Glomerular endothelial cell (primary cell): Measurements from ENCODE around the gene EPAS1. TPM values are rescaled to one million over a fixed set of nuclear protein-coding genes. Genes with fewer than 3 reads are reported as not detected.

Experiments used
- DNase-seq: peaks from one replicate; pipeline ENCODE4 v3.0.0-alpha.2; 2011; ENCODE audit warnings: low read depth, low spot score; ENCODE audit errors: extremely low read depth
- total RNA-seq: library from RNA; depleted of rRNA; stranded (reverse); fragments of >200 nt; gene quantifications from 2 replicates; pipeline ENCODE4 v1.2.3, GENCODE V29; 2015

EPAS1 gene
- total RNA-seq, 1 donor from 2014 or later = 676 TPM

- no peak for DNase-seq
Observed at GRCh38 chr2:46337208-46337994, 40.2 kb downstream of the EPAS1 start.

GRCh38 chr2:46338674-46339073 lies 41.5 kb downstream of the EPAS1 start:
- no peak for DNase-seq

DNA sequence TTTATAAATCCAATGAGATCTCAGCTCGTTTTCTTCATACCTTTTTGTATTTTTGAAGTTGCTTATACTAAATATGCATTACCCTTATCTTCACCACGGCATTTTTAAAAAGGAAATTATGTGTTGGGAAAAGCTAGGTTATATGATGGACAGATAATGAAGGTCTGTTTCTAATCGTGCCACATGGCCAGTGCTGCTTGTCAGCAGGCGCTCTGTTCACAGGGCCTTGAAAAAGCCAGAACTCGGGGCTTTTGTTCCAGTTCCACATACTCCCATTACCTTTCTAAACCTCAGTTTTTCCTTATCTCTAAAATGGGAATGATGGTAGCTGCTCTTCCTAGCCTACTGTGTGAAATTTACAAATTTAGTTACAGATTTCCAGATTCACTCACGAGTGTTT lies 42.0 kb downstream of the EPAS1 start:
- DNase-seq = no peak

DNA sequence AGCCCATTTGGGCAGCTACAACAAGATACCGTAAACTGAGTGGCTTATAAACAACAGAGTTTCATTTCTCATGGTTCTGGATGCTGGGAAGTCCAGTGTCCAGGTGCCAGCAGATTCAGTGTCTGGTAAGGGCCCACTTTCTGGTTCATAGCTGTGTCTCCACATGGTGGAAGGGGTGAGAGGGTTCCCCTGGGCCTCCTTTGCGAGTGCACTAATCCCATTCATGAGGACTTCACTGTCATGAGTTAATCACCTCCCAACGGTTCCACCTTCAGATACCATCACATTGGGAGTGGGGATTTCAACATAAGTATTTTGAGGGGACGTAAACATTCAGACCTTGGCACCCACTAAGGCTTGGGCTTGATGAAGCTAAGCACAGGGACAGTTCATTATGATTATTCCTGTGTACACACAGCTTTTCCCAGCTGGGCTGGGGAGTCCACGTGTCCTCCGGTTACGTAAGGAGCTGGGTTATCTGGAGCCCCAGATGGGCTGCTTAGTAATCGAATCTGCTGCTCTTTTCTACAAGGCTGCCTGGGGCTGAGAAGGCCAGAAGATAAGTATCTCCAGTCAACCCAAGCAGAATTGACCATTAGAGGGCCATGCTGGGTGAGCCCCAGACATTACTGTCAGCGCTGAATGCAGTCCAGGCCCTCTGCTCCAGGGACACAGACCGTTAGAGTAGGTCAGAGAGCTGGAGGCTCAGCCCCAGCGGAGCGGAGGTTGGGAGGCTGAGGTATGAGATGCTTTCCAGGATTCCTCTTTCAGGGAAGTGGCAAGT lies 42.7 kb downstream of the EPAS1 start:
- DNase-seq = no peak

- no peak for DNase-seq
Observed at GRCh38 chr2:46340740-46341420, 43.7 kb downstream of the EPAS1 start.

DNA sequence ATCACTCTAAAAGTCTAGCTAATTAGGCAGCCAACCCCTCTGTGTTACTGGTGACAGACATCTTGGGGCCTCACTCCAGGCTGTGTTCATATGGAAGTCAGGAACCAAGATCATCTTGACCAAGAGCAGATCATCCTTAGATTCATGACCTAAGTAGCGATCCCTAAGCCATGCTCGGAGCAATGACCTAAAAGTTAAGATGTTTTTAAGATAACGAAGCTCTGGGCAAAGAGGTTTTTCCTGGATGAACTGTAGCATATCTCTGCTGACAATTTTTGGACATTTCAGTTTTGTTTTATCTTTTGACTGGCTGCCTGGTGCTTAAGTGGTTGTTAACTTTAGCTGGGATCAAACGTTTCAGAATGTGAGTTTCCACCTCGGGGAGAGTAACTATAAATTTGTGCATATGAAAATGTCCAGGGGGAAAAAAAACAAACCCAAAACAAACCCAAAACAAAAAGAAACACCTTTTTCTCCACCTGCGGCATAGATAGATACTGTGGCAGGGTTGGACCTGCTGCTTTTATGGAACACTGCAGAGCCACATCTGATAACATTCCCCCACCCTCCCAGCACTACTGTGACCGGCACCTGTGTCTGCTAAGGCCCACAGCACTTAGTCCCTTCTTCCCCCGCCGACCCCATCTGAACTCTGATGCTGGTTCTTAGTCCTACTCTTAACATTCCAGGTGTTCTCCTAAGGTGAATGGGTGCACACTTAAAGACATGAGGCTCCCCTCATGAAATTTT lies 45.5 kb downstream of the EPAS1 start:
- no peak for DNase-seq

- DNase-seq = no peak
Observed at GRCh38 chr2:46344706-46345105, 47.5 kb downstream of the EPAS1 start.

GRCh38 chr2:46345775-46346174 lies 48.6 kb downstream of the EPAS1 start:
- no peak for DNase-seq

DNA sequence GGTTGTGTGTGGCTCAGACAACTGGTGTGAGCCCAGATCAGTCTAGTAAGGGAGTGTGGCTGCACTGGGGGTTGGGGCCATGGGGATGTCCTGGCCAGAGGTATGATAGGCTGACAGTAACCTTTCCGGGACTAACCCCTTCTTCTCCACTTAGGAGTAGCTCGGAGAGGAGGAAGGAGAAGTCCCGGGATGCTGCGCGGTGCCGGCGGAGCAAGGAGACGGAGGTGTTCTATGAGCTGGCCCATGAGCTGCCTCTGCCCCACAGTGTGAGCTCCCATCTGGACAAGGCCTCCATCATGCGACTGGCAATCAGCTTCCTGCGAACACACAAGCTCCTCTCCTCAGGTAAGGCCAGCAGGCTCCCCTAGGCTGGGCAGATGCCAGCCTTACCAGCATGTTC lies 49.5 kb downstream of the EPAS1 start:
- DNase-seq = no peak

DNA sequence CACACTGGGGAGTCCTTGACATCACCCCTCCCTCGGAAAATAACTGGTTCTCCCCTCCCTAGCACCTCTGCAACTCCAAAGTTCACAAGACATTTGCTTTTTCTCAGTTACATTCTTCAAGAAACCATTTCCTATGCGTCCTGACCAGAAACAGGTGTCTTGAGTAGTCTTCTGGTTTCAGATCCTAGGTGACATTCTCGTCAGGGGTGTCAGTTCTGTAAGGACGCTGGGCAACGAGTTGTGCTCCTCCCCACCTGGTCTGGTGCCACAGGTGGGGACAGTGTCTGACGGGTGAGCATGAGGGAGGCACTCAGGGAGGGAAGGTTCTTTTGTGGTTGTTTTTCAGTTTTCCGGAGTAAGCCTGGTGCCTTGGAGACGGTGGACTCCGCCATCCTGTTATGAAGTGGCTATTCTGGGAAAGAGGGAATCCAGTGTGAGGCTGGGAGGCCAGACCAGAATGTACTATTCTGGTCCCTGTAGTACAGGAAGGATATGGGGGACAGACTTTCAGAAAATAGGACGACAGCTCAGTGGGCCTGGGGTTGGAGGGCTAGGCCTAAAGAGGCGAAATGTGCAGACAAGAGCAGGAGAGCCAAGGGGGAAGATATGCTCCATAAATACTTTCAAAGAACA lies 50.6 kb downstream of the EPAS1 start:
- DNase-seq = no peak

GRCh38 chr2:46349115-46349547 lies 51.9 kb downstream of the EPAS1 start:
- no peak for DNase-seq

- peak; percentile 81 for DNase-seq
Observed at GRCh38 chr2:46350029-46350689, 53.0 kb downstream of the EPAS1 start.

GRCh38 chr2:46351098-46351749 lies 54.0 kb downstream of the EPAS1 start:
- no peak for DNase-seq

DNA sequence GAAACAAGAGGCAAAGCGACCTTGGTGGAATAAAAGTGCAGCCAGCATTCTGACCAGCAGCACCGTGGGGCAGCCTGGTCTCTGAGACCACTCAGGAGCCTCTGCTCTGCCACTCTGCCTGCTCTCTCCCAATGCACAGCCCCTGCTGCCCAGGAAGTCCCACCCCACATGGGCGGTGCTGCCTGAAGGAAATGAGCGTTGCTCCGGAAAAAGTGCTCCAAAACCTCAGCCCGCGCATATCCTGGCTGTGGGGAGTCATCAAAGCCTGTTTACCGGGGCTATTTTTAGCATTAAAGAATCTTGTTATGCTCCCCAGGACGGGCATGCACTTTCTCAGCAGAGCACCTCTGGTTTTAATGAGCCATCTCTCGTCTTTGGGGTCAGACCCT lies 54.5 kb downstream of the EPAS1 start:
- peak; percentile 71 for DNase-seq

GRCh38 chr2:46352621-46353020 lies 55.4 kb downstream of the EPAS1 start:
- no peak for DNase-seq

DNA sequence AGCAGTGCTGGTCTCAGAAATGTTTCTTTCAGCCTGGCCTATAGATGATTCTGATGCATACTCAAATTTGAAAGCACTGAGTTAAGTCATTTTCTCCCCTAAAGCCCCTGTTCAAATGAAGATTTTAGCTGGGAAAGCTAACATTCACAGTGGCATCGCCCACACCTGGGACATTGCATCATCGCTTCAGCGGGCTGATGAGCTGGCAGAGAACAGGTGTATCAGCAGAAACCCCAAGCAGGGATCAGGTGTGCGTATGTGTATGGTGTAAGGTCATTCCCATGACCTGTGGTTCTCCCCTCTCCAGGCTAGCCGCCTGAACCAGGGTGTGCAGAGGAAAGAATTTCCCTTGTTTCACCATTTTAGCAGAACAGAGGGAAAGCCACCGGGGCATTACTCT lies 56.3 kb downstream of the EPAS1 start:
- DNase-seq = no peak

- DNase-seq = no peak
Observed at GRCh38 chr2:46355756-46356155, 58.5 kb downstream of the EPAS1 start.

GRCh38 chr2:46356991-46357390 lies 59.8 kb downstream of the EPAS1 start:
- no peak for DNase-seq

DNA sequence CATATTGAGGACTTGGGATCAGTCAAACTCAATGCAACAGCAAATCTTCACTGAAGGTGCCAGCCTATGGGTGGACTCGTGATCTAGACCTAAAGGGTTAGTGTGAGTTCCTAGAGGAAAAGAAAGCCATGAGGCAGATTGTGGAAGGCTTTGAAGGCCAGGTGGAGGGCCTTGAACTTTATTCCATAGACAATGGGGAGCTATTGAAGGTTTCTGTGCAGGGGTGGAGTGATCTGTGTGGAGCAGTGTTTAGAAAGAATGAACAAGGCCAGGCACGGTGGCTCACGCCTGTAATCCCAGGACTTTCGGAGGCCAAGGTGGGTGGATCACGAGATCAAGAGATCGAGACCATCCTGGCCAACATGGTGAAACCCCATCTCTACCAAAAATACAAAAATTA lies 61.5 kb downstream of the EPAS1 start:
- no peak for DNase-seq
